Uterus (tissue), 4 donors: ENCODE results near the gene AGBL4. TPM values are rescaled to one million over a fixed set of nuclear protein-coding genes. Genes with fewer than 3 reads are reported as not detected.

Experiments used
- DNase-seq, 2 donors: peaks; one replicate each; pipeline ENCODE4 v3.0.0-alpha.2; 2019 to 2020
- H3K27ac ChIP-seq, 2 donors: fragments of 200-600 bp; sonication (generic); 1 replicate in 1 of 2; 2 replicates in 1 of 2; pipeline ENCODE4 v1.5.1; 2016 to 2018
- H3K27me3 ChIP-seq, 2 donors: fragments of 200-600 bp; sonication (generic); one replicate each; pipeline ENCODE4 v1.5.1; 2018 to 2019; ENCODE audit warnings: control low read depth in 1 of 2
- H3K36me3 ChIP-seq, 2 donors: fragments of 200-600 bp; sonication (generic); one replicate each; pipeline ENCODE4 v1.5.1; 2019; ENCODE audit warnings: control low read depth in 1 of 2
- H3K4me1 ChIP-seq, 2 donors: fragments of 200-600 bp; sonication (generic); one replicate each; pipeline ENCODE4 v1.5.1; 2018 to 2019; ENCODE audit warnings: control low read depth in 1 of 2
- H3K4me3 ChIP-seq, 2 donors: fragments of 200-600 bp; sonication (generic); 1 replicate in 1 of 2; 2 replicates in 1 of 2; pipeline ENCODE4 v1.5.1; 2018 to 2019; ENCODE audit warnings: mild to moderate bottlenecking in 1 of 2
- H3K9me3 ChIP-seq, 2 donors: fragments of 200-600 bp; sonication (generic); one replicate each; pipeline ENCODE4 v1.5.1; 2019; ENCODE audit warnings: control low read depth in 1 of 2
- POLR2A ChIP-seq, 2 donors: fragments of 450-650 bp; IDR thresholded peaks; one replicate each; pipeline ENCODE4 v1.6.1; 2016; ENCODE audit warnings: antibody characterized with exemption in 2 of 2, mild to moderate bottlenecking in 1 of 2, moderate library complexity in 1 of 2
- intact Hi-C: fragments of 100-400 bp; cut with DNase I; formaldehyde crosslinking; loops from one replicate; pipeline ENCODE4 v1.15.1; 2023; ENCODE audit warnings: low total_unique reads
- total RNA-seq, 4 donors: library from RNA; depleted of rRNA in 3 of 4; stranded (reverse); fragments of >200 nt in 3 of 4; gene quantifications; one replicate each; pipeline versions ENCODE4 v1.1.0 to v1.2.4, GENCODE V29; 2014 to 2023
- TF ChIP-seq, protein P1 (sequence below), 4 experiments: fragments of 200-600 bp in 2 of 4; fragments of 450-650 bp in 2 of 4; sonication (generic) in 2 of 4; IDR thresholded peaks; one replicate each; pipeline ENCODE4 v1.5.1; 2016 to 2019; ENCODE audit warnings: antibody characterized with exemption in 4 of 4, mild to moderate bottlenecking in 2 of 4, moderate library complexity in 1 of 4
- donor health status: DM: yes; HTN: yes; CAD: no.

AGBL4 gene
- total RNA-seq, 4 donors from 2014 or later = 0.85 to 1.9 TPM; not detected in 2

DNA sequence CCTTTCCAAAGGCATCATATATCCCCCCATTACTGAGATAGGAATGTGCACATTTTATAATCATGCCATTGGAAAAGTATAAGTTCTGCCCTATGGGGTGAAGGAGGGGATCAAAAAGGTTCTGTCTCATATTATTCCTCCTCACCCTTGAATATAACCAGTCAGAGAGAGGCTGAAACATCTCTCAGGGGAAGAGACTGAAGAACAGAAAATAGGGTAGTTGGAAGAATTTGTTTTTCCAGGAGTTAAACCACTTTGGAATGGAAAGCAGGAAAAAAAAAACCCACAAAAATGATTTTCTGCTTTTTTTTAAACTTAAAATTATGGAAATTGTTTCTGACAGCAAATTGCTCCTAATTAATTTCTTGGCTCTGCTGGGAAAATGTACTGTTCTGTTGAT is 1194.3 kb downstream of the AGBL4 start:
- H3K4me3 ChIP-seq = no peak overlapping the region
- no peak overlapping the region for H3K27ac ChIP-seq
- H3K9me3 ChIP-seq = no peaks in the 10 kb centered on the region
- no peak for DNase-seq
- no peaks in the 10 kb centered on the region for H3K27me3 ChIP-seq
- TF ChIP-seq, protein P1, sequence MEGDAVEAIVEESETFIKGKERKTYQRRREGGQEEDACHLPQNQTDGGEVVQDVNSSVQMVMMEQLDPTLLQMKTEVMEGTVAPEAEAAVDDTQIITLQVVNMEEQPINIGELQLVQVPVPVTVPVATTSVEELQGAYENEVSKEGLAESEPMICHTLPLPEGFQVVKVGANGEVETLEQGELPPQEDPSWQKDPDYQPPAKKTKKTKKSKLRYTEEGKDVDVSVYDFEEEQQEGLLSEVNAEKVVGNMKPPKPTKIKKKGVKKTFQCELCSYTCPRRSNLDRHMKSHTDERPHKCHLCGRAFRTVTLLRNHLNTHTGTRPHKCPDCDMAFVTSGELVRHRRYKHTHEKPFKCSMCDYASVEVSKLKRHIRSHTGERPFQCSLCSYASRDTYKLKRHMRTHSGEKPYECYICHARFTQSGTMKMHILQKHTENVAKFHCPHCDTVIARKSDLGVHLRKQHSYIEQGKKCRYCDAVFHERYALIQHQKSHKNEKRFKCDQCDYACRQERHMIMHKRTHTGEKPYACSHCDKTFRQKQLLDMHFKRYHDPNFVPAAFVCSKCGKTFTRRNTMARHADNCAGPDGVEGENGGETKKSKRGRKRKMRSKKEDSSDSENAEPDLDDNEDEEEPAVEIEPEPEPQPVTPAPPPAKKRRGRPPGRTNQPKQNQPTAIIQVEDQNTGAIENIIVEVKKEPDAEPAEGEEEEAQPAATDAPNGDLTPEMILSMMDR (IDR thresholded peaks at IDR 0.05) = no peak
- TF ChIP-seq POLR2A (IDR thresholded peaks at IDR 0.05) = no peak
- no peaks in the 10 kb centered on the region for H3K36me3 ChIP-seq
- no peaks in the 10 kb centered on the region for H3K4me1 ChIP-seq
- intact Hi-C loops = no loop called here

DNA sequence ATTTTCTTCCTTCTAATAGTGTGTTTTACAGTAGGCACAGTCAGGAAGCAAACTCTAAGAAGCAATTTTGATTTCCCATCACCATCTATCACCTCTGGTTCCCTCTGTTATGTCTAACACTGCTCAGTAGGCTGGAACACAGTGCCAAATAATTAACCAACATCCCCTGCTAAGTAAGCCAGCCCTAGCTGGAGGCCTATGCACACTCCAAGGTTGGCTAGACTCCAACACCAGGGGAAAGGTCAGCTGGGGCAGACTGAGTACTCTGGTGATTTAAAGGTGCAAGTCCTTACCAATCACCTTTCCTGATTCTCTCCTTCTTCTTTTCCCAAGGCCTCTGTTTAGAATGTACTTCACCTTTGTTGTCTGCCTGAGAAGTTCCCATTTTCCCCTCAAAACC is 1200.6 kb downstream of the AGBL4 start:
- Histone ChIP-seq H3K36me3 (no peaks in the 10 kb centered on the region), H3K4me1 (no peaks in the 10 kb centered on the region), H3K27ac (no peak overlapping the region), H3K4me3 (no peak overlapping the region), H3K9me3 (no peaks in the 10 kb centered on the region), H3K27me3 (no peaks in the 10 kb centered on the region)
- no peak for DNase-seq
- no peak for TF ChIP-seq POLR2A (IDR thresholded peaks at IDR 0.05)
- TF ChIP-seq, protein P1 (IDR thresholded peaks at IDR 0.05) = no peak
- intact Hi-C loops = no loop called here

DNA sequence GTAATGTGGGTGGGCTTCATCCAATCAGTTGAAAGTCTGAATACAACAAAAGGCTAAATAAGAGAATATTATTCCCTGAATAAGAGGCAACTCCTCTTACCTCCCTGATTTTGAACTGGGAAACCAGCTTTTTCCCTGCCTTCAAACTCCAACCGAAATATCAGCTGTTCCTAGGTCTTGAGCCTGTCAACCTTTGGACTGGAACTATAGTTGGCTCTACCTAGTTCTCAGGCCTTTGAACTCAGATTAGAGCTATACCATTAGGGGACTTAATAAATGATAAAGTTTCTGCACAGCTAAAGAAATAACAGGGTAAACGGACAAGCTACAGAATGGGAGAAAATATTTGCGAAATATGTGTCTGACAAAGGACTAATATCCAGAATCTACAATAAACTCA is 1203.3 kb downstream of the AGBL4 start:
- Histone ChIP-seq H3K9me3 (no peaks in the 10 kb centered on the region), H3K4me3 (no peak overlapping the region), H3K36me3 (no peaks in the 10 kb centered on the region), H3K27ac (no peak overlapping the region), H3K4me1 (no peaks in the 10 kb centered on the region), H3K27me3 (no peaks in the 10 kb centered on the region)
- DNase-seq = no peak
- intact Hi-C loops = no loop called here
- TF ChIP-seq, protein P1 (IDR thresholded peaks at IDR 0.05) = no peak
- no peak for TF ChIP-seq POLR2A (IDR thresholded peaks at IDR 0.05)

DNA sequence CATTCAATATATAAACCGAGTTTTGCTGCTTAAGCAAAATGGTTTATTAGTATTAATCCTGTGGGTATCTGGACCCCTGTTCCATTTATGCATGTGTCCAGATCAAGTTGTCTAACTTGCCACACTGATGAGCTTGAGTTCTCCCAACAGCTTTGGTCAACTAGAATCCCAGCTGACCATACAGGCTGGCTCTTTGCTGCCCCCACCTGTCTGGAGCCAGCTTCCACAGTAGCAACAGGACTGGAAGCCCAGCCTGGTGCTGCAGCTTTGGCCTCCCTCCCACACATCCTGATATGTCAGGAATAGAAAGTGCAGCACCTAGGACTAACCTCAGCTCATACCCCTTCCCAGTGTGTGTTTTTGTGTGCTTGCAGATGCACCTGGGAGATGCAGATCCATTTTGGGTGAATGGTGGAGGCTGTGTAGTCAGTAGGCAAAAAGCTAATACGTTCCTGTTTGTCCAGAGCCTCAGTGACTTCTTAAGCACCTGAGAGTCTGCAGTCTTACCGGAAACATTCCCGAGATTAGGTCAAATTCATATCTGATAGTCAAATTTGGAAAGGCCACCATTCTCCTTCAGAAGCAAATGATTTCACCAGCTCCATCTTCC is 1206.1 kb downstream of the AGBL4 start:
- H3K4me3 ChIP-seq = no peak overlapping the region
- no peaks in the 10 kb centered on the region for H3K4me1 ChIP-seq
- peak; percentile 17 to 27 for DNase-seq
- H3K9me3 ChIP-seq = no peaks in the 10 kb centered on the region
- intact Hi-C loops = no loop called here
- no peaks in the 10 kb centered on the region for H3K27me3 ChIP-seq
- H3K36me3 ChIP-seq = no peaks in the 10 kb centered on the region
- no peak overlapping the region for H3K27ac ChIP-seq
- TF ChIP-seq, protein P1 (IDR thresholded peaks at IDR 0.05) = peak; percentile 30 to 49 (median 36)
- no peak for TF ChIP-seq POLR2A (IDR thresholded peaks at IDR 0.05)

DNA sequence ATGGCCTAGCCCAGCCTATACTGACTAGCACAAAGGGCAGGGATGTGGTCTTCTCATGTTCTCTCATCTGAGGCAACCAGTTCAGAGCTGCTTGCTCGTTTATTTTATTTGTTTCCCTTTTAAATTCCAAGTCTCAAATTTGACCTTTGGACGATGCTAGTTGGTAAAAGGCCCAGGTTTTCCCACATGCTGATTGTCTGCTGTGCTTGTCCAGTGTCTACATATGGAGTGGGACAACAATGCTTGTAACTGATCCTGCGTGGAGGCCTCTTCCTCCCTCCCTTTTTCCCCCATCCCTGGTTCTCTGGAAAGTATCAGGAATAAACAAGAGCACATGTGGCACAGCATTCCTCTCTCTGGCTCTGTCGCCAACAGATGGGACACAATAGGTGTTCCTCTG is 1213.0 kb downstream of the AGBL4 start:
- TF ChIP-seq, protein P1 (IDR thresholded peaks at IDR 0.05) = no peak
- Histone ChIP-seq H3K27ac (no peak overlapping the region), H3K36me3 (no peaks in the 10 kb centered on the region), H3K4me3 (no peak overlapping the region), H3K4me1 (no peaks in the 10 kb centered on the region), H3K27me3 (no peaks in the 10 kb centered on the region), H3K9me3 (no peaks in the 10 kb centered on the region)
- no peak for DNase-seq
- intact Hi-C loops = no loop called here
